Liver (tissue), 9 donors: Measurements from ENCODE around the gene RAB1A. TPM values are rescaled to one million over a fixed set of nuclear protein-coding genes. Genes with fewer than 3 reads are reported as not detected.

Source experiments
- DNase-seq: peaks from one replicate; pipeline ENCODE4 v3.0.0-alpha.2; 2017; ENCODE audit warnings: low spot score
- H3K27ac ChIP-seq, 2 donors: one replicate each; pipeline ENCODE4 v1.7.0; 2013; ENCODE audit warnings: inconsistent platforms in 2 of 2, low read length in 2 of 2, control low read depth in 1 of 2, low read depth in 1 of 2, mild to moderate bottlenecking in 1 of 2
- H3K27me3 ChIP-seq, 4 donors: one replicate each; pipeline versions ENCODE4 v1.6.1 to v1.7.0; 2013; ENCODE audit warnings: low read length in 3 of 4, inconsistent platforms in 1 of 4, mild to moderate bottlenecking in 1 of 4, moderate library complexity in 1 of 4; ENCODE audit not compliant: control insufficient read depth in 4 of 4, insufficient read depth in 4 of 4
- H3K36me3 ChIP-seq, 4 donors: one replicate each; pipeline versions ENCODE4 v1.6.1 to v1.7.0; 2013; ENCODE audit warnings: low read length in 3 of 4, mild to moderate bottlenecking in 3 of 4, low read depth in 1 of 4, moderate library complexity in 1 of 4; ENCODE audit not compliant: control insufficient read depth in 4 of 4, insufficient read depth in 3 of 4
- H3K4me1 ChIP-seq, 4 donors: one replicate each; pipeline versions ENCODE4 v1.6.1 to v1.7.0; 2013; ENCODE audit warnings: low read length in 3 of 4, mild to moderate bottlenecking in 3 of 4, moderate library complexity in 1 of 4; ENCODE audit not compliant: control insufficient read depth in 4 of 4, insufficient read depth in 4 of 4
- H3K4me3 ChIP-seq, 3 donors: one replicate each; pipeline versions ENCODE4 v1.6.1 to v1.7.0; 2013; ENCODE audit warnings: low read length in 3 of 3, control low read depth in 1 of 3, low read depth in 1 of 3, mild to moderate bottlenecking in 1 of 3
- H3K9ac ChIP-seq, 2 donors: one replicate each; pipeline ENCODE4 v1.7.0; 2013; ENCODE audit warnings: low read length in 2 of 2, mild to moderate bottlenecking in 2 of 2, moderate library complexity in 2 of 2, control low read depth in 1 of 2, low read depth in 1 of 2
- H3K9me3 ChIP-seq, 4 donors: one replicate each; pipeline versions ENCODE4 v1.6.1 to v1.7.0; 2013; ENCODE audit warnings: low read length in 3 of 4; ENCODE audit not compliant: control insufficient read depth in 4 of 4
- CTCF ChIP-seq: fragments of 150-350 bp; IDR thresholded peaks from 2 replicates; pipeline ENCODE4 v1.5.1; 2017; ENCODE audit warnings: improper control_type of control experiment, low read depth, low read length; ENCODE audit not compliant: missing input control
- EGR1 ChIP-seq, 2 donors: IDR thresholded peaks; 2 replicates each; pipeline ENCODE4 v1.6.1; 2016 to 2018; ENCODE audit warnings: antibody characterized with exemption in 2 of 2, low read depth in 2 of 2
- FOXA1 ChIP-seq: IDR thresholded peaks from 2 replicates; pipeline ENCODE4 v1.6.1; 2016; ENCODE audit warnings: antibody characterized with exemption
- FOXA2 ChIP-seq: IDR thresholded peaks from 2 replicates; pipeline ENCODE4 v1.6.1; 2016; ENCODE audit warnings: antibody characterized with exemption
- HNF4A ChIP-seq, 2 donors: conservative IDR thresholded peaks; 2 replicates each; pipeline ENCODE4 v1.6.1; 2016; ENCODE audit warnings: antibody characterized with exemption in 2 of 2, mild to moderate bottlenecking in 2 of 2
- HNF4G ChIP-seq: IDR thresholded peaks from 2 replicates; pipeline ENCODE4 v1.6.1; 2016; ENCODE audit warnings: antibody characterized with exemption
- JUND ChIP-seq, 2 donors: IDR thresholded peaks; 2 replicates each; pipeline ENCODE4 v1.6.1; 2016; ENCODE audit warnings: antibody characterized with exemption in 2 of 2
- MAX ChIP-seq: IDR thresholded peaks from 2 replicates; pipeline ENCODE4 v1.6.1; 2016; ENCODE audit warnings: antibody characterized with exemption
- NR2F2 ChIP-seq: IDR thresholded peaks from 2 replicates; pipeline ENCODE4 v1.6.1; 2016; ENCODE audit warnings: antibody characterized with exemption
- RAD21 ChIP-seq, 2 donors: IDR thresholded peaks; 2 replicates each; pipeline ENCODE4 v1.6.1; 2016; ENCODE audit warnings: antibody characterized with exemption in 2 of 2, mild to moderate bottlenecking in 2 of 2
- REST ChIP-seq: IDR thresholded peaks from 2 replicates; pipeline ENCODE4 v1.6.1; 2016; ENCODE audit warnings: antibody characterized with exemption, mild to moderate bottlenecking
- RXRA ChIP-seq, 2 donors: IDR thresholded peaks; 2 replicates each; pipeline ENCODE4 v1.6.1; 2017 to 2018; ENCODE audit warnings: antibody characterized with exemption in 2 of 2, mild to moderate bottlenecking in 1 of 2
- SP1 ChIP-seq: IDR thresholded peaks from 2 replicates; pipeline ENCODE4 v1.6.1; 2018; ENCODE audit warnings: antibody characterized with exemption, mild to moderate bottlenecking
- TAF1 ChIP-seq: conservative IDR thresholded peaks from 2 replicates; pipeline ENCODE4 v1.6.1; 2016; ENCODE audit warnings: antibody characterized with exemption, mild to moderate bottlenecking
- YY1 ChIP-seq: IDR thresholded peaks from 2 replicates; pipeline ENCODE4 v1.6.1; 2016; ENCODE audit warnings: antibody characterized with exemption, mild to moderate bottlenecking
- ZBTB33 ChIP-seq: IDR thresholded peaks from 2 replicates; pipeline ENCODE4 v1.6.1; 2016; ENCODE audit warnings: antibody characterized with exemption
- WGBS: extraction: QIAGEN DNeasy Blood & Tissue Kit; methylation state at CpG from one replicate; pipeline ENCODE4 v1.1.7; 2013; 5-methylcytosine and 5-hydroxymethylcytosine counted together
- polyA plus RNA-seq, 2 donors: library from polyadenylated mRNA; stranded (reverse) in 1 of 2; unstranded in 1 of 2; fragments of 200-250 nt in 1 of 2; fragments of >200 nt in 1 of 2; fragmentation: Nextera tagmentation in 1 of 2; extraction: Ambion mirVana in 1 of 2; gene quantifications; one replicate each; pipeline versions ENCODE4 v1.2.1 to v1.2.3, GENCODE V29; 2013 to 2015
- total RNA-seq, 2 donors: library from RNA; depleted of rRNA; stranded (reverse); fragments of >200 nt; gene quantifications; one replicate each; pipeline ENCODE4 v1.2.3, GENCODE V29; 2014
- donor health status: healthy.
- donor health status: healthy.
- donor health status: healthy.
- donor health status: healthy.
- donor health status: healthy.

The RAB1A gene
- total and polyA plus RNA-seq, 4 donors: 52.8 to 89.7 (median 77.8) TPM

- DNase-seq: peak; percentile 78
- WGBS: 27% methylated on average over 13 of the region's 13 CpGs
Observed at GRCh38 chr2:65040400-65041261, 89.3 kb downstream of the RAB1A start.

GRCh38 chr2:65039640-65040039 is 90.3 kb downstream of the RAB1A start:
- no peak overlapping the region for H3K27ac ChIP-seq

More at GRCh38 chr2:65040400-65041261, 89.3 kb downstream of the RAB1A start:
- Histone ChIP-seq H3K27me3 (no peaks in the 10 kb centered on the region), H3K9me3 (peaks cover 0 to 3% (median 0%) of the 10 kb centered on the region in 4 donors), H3K4me1 (peaks cover 0 to 5% (median 4%) of the 10 kb centered on the region in 4 donors), H3K27ac (no peak overlapping the region), H3K4me3 (no peak overlapping the region), H3K36me3 (no peaks in the 10 kb centered on the region), H3K9ac (peak overlapping the region in 1 of 2 donors; percentile 39)
- no peak for TF ChIP-seq TAF1
- no peak for TF ChIP-seq ZBTB33
- TF ChIP-seq FOXA2: peak; percentile 8
- TF ChIP-seq YY1: peak; percentile 31
- TF ChIP-seq JUND (IDR thresholded peaks at IDR 0.05): no peak
- peak in 1 of 2 donors; percentile 30 for TF ChIP-seq RXRA (IDR thresholded peaks at IDR 0.05)
- TF ChIP-seq CTCF: peak; percentile 99
- TF ChIP-seq EGR1 (IDR thresholded peaks at IDR 0.05; ENCODE audit: low read depth in 2 of 2): peak; percentile 94 to 95
- TF ChIP-seq RAD21 (IDR thresholded peaks at IDR 0.05): peak; percentile 97 to 98
- TF ChIP-seq HNF4A (conservative IDR thresholded peaks at IDR 0.05): no peak

GRCh38 chr2:65037178-65037577 is 92.7 kb downstream of the RAB1A start:
- 92% methylated on average over 3 of the region's 3 CpGs for WGBS
- no peaks in the 10 kb centered on the region for H3K9me3 ChIP-seq
- H3K4me1 ChIP-seq: peaks cover 2 to 9% (median 6%) of the 10 kb centered on the region in 4 donors
- H3K9ac ChIP-seq: no peak overlapping the region
- no peak overlapping the region for H3K4me3 ChIP-seq
- no peaks in the 10 kb centered on the region for H3K27me3 ChIP-seq
- no peak for DNase-seq
- H3K27ac ChIP-seq: no peak overlapping the region
- H3K36me3 ChIP-seq: no peaks in the 10 kb centered on the region
- no peak for TF ChIP-seq HNF4G
- TF ChIP-seq FOXA2: no peak
- no peak for TF ChIP-seq REST
- no peak for TF ChIP-seq NR2F2
- TF ChIP-seq TAF1: no peak
- no peak for TF ChIP-seq CTCF
- TF ChIP-seq FOXA1: no peak
- TF ChIP-seq RXRA (IDR thresholded peaks at IDR 0.05): no peak
- no peak for TF ChIP-seq MAX

More at GRCh38 chr2:65039640-65040039, 90.3 kb downstream of the RAB1A start:
- H3K27me3 ChIP-seq: no peaks in the 10 kb centered on the region
- peaks cover 0 to 5% (median 4%) of the 10 kb centered on the region in 4 donors for H3K4me1 ChIP-seq
- 94% methylated on average over 3 of the region's 3 CpGs for WGBS
- H3K4me3 ChIP-seq: no peak overlapping the region
- H3K9ac ChIP-seq: no peak overlapping the region
- no peak for TF ChIP-seq RAD21 (IDR thresholded peaks at IDR 0.05)
- no peak for TF ChIP-seq TAF1
- no peak for TF ChIP-seq NR2F2
- TF ChIP-seq SP1: no peak
- TF ChIP-seq YY1: no peak
- TF ChIP-seq FOXA2: no peak
- no peak for TF ChIP-seq EGR1 (IDR thresholded peaks at IDR 0.05; ENCODE audit: low read depth in 2 of 2)
- DNase-seq: no peak
- peaks cover 0 to 3% (median 0%) of the 10 kb centered on the region in 4 donors for H3K9me3 ChIP-seq
- no peaks in the 10 kb centered on the region for H3K36me3 ChIP-seq
